ENCODE data around the gene TSSC4.
A peak's percentile ranks its signal among the peaks of the same experiment; 100 is the strongest.

TSSC4 gene

DNA sequence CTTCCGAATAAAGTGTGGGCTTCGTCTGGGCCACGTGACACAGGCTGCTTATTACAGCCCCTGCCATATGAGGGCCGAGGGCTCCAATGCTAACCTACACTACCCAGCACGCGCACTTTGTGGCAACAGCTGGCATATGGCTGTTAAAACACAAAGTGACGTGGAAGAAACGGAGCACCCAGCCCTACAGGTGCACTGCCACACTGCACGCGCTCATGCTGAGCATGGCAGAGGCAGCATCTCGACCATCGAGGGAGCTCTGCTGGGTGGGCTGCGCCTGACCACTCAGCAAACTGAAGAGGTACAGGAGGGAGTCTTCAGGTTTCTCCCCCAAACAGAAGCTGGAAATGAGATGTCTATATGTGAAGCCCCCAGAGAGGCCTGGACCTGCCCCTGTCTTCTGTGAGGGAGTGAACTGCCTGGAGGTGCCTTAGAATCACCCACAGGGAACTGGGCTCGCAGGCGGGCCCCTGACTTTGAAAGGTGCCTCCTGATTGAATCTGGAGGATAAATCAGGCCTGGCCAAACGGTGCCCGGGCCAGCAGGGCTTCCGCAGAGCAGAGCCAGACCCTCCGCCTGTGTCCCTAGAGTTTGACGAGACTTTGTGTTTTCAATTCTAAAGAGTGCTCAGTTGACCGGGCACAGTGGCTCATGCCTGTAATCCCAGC is 18.3 kb downstream of the TSSC4 start:
- DNase-seq (ENCODE audit: low spot score): no peak

DNA sequence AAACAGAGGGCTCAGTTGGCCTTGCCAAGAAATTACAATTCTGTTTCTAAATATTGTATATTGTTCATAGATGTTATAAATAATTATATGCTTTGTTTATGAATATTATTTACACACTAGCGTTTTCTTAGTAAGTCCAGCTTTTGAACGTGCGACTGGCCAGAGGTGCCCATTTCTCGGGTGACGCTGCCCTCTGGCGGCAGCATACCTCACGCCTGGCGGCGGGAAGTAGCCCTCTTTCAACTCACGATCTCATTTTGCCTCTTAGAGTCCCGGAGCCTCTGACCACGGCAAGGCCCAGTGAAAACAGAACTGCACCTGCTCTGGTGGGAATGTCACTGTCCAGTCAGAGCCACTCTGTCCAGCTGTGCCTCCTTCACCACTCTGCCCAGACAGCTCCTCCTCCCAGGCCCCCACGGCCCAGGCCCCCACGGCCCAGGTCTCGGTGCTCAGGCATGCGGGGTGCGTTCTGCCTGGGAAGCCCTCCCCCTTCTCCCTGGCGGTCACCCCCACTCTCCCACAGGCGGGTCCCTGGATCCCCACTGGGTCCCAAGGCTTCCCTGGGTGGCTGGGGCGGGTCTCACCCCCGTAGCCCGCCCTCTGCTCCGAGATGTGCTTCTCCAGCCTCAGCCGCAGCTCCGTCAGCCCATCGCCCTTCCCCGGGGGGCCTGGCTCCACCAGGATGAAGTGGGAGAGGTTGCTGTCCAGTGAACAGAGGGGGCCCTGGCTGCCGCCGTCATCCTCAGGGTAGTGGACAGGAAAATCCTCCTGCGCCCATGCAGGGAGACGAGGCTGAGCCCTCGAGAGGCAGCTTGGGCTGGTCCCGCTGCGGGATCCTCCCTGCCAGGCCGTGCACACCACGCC is 19.3 kb downstream of the TSSC4 start:
- peak; percentile 81 for DNase-seq (ENCODE audit: low spot score)

DNA sequence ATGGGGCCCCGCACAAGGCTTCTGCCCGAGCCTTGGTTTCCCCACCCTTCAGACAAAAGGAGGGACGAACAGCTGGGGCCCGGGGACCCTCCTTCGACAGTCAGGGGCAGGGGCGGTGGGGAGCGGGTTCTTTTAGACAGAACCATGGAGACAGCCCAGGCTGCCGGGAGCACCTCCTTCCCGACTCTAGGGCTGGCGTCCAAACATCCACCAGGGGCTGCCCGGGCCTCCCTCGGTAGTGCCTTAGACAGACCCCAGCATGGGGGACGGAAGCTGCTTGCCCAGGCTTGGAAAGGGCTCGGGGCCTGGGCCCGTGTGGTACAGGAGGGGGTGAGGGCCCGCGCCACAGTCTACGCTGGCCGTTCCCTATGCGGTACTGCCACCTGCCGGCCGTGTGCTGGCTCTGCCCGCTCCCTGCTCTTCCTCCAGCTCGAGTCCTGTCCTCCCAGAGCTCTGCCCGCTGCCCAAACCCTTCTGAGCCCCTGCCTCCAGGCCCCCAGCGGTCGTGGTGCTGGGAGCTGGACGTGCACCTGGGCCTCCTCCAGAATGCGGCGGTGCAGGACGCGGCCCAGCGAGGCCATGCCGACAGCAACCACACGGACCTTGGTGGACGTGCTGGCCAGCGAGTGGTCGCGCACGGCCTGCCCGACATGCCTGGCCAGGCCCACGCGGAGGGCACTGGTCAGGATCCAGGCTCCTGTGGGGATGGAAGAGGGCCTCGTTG is 20.1 kb downstream of the TSSC4 start:
- peak; percentile 82 for DNase-seq (ENCODE audit: low spot score)

DNA sequence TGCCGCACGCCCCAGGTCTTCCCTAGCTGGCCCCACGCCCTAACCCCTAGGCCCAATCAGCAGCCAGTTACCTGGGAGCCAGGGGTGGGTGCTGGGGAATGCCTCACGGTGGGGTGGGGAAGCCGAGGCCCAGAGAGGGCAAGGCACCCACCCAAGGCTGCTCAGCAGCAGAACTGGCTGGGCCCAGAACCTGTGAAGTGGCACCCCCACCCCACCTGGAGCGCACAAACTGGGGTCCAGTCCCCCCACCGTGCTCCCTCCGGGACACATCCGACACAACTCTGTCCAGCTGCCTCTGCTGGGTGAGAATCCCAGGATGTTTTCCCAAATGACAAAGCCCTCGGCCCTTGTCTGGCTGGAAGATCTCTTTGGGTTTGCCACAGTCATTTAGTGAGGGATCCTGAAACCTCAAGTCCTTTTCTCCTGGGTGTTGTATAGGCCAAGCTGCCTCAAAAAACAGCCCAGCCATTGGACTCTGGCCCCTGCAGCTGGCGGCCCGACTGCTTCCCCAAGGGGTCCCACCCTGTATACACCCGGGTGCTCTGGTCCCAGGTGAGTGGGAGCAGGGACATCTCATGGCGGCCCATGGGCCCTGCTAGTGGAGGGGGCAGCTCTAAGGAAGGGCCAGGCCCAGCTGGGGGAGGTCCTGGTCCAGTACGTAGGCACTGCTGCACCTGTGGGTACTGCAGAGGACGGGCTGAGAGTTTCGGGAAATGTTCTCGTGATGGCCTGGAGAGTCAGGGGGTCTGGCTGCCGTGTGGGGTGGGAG is 20.9 kb downstream of the TSSC4 start:
- DNase-seq (ENCODE audit: low spot score): no peak

DNA sequence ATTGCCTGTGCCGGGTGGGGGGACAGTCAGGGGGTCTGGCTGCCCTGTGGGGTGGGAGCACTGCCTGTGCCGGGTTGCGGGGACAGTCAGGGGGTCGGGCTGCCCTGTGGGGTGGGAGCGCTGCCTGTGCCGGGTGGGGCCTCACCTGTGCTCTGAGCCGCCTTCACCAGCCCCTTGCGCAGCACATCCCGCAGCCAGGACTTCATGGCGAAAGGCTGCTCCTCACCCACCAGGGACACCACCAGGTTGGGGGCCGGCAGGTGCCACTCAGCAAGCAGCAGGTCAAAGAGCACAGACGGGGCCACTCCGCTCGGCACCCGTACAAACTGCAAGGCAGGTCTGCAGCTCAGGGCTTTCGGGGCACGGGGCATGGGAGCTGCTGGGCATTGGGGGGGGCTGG is 21.4 kb downstream of the TSSC4 start:
- DNase-seq (ENCODE audit: low spot score): no peak

DNA sequence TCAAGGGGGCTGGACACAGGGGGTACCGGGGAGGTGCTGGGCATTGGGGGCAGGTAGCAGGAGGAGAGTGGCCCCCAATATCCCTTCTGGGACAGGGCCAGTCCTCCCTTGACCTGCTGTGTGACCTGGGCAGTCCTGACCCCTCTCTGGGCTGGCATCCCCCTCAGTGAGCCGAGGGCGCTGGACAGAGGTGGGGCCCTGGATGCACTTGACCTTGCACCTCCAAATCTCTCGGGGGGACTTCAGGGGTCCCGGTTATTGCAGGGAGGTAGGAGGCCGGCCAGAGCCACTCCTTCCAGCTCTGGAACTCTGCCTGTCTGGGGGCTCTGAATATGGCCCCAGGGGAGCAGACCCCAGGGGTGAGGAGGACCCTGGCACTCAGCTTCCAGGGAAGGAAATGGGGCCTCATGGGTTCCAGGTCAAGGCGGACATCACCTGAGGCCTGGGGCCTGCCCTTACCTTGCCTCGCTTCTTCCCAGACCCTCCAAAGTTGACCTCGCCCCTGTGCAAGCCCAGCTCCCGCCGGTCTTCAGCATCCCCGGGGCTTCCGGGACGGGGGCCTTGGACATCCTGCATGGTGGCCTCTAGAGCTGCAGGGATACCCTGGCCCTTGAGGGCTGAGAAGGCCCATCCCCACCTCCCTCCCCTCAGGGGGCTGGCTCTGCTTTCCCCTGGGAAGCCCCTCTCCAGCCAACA is 22.1 kb downstream of the TSSC4 start:
- DNase-seq (ENCODE audit: low spot score): no peak

DNA sequence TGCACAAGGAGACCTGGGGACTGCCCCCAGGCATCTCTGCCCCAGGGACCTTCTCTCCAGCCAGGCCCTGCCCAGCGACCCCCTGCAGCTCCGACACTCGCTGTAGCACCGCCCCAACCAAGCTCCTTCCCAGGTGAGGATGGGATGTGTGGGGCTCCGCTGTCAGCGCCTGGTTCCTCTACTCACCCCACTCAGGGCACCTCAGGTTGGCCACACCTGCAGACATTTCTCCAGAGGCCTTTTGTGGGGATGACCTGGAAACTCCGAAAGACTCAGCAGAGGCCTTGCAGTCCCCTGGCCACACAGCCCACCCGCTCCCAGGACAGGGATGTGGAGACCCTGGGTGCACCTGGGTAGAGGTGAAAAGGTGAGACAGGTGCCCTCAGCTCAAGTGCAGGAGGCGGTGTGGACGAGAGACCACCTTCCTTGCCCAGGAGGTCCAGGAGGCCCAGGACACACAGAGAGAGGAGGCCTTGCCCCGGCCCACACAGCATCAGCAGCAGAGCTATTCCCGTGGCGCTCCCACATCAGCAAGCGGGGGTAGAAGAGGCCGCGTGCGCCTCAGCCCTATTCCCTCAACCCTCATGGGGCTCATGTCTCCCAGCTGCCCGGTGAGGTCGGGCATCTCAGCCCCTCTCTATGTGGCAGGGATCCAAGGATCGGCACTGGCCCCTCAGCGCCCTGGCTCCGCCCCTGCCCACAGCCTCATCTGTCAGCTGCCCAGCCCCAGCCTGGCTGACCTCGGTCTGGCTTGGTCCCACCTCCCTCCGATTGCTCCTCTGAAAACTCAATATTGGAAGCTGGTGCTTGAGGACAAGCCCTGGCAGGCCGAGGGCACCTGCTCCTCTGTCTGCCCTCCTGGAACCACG is 22.8 kb downstream of the TSSC4 start:
- DNase-seq (ENCODE audit: low spot score): no peak

DNA sequence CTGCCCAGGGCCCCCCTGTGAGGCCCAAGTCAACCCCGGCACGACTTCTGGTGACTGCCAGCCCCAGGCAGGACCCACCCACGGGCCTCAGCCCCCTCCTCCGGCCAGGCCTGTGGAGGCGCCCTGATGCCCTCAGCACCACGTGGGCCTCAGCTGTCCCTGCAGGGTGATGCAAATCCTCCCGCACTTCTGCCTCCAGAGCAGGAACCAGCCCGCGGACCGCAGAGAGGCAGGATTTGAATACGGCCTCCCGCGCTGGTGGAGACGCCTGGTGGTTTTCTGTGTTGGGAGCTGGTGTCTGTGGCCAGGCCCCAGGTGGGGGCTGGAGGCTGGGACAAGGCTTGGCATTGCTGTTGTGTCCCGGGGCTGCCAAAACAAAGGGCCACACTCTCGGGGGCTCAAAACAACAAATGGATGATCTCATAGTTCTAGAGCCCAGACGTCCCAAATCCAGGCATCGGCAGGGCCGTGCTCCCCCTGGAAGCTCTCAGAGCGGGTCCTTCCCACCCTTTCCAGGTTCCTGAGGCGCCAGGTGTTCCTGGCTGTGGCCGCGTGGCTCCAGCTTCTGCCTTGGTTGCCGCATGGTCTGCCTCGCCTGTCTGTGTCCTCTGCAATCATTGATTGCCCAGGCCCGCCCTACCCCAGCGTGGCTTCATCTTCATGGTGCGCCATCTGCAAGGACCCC is 24.4 kb downstream of the TSSC4 start:
- no peak for DNase-seq (ENCODE audit: low spot score)

DNA sequence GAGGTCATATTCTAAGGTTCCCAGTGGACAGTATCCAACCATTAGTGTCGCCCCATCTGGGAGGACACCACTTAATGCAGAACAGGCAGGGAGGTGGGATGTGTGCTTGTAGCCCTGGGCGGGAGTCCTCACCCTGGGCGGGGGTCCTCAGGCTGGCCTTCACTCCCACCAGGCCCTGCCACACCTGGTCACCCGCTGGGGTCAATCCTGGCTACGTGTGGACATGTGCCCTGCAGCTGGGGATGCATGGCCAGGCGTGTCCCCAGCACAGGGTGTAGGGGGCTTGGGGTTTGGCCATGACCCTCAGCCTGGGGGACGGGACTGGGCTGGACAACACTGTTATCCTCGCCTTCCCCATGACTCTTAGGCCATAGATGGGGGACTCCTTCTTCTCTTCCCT is 25.0 kb downstream of the TSSC4 start:
- no peak for DNase-seq (ENCODE audit: low spot score)

DNA sequence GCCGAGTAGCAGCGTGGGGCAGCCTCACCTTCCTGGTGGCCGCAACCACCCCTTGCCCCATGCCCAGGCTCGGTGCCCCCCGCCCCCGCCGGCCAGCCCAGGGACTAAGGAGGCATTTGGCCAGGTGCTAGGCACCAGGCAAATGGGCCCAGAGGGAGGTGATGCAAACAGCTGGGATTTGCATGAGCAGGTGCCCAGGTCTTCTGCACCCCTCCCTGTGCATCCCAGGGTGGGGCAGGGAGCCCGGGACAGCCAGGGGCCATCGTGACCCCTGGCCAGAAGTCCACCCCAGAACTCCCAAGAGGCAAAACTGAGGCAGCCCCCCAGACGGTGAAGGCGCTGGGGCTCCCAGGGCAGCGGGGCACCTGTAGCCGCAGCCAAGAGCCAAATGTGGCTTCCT is 25.7 kb downstream of the TSSC4 start:
- DNase-seq (ENCODE audit: low spot score): no peak

DNA sequence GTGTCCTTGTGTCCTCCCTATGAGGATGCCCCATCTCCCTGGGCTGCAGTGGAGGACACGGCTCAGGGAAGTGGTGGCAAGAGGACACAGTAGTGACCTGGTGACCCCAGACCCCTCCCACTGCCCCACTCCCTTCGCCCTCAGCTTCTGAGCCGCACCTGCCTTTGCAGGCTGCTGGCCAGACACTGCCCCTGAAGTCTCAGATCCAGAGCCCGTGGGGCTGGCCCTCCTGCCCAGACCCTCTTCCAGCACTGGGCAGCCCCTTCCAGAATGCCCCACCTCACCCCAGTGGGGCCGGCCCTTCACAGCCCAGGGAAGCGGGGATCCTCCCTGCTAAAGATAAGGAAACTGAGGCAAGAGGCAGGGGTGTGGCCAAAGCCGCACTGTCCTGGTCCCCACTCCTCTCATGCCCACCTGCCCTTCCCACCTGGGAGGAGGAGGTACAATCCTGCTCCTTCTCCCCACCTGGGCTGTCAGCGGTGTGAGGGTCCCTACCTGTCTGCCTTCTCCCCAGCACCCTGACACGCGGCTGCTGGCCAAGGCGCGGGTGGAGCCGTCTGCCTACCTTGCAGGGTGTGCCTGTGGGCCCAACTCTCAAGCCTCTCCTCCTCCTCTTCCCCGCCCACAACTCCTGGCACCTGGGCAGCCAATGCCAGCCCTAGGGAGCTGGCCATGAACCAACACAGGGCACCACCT is 26.4 kb downstream of the TSSC4 start:
- DNase-seq (ENCODE audit: low spot score): no peak

DNA sequence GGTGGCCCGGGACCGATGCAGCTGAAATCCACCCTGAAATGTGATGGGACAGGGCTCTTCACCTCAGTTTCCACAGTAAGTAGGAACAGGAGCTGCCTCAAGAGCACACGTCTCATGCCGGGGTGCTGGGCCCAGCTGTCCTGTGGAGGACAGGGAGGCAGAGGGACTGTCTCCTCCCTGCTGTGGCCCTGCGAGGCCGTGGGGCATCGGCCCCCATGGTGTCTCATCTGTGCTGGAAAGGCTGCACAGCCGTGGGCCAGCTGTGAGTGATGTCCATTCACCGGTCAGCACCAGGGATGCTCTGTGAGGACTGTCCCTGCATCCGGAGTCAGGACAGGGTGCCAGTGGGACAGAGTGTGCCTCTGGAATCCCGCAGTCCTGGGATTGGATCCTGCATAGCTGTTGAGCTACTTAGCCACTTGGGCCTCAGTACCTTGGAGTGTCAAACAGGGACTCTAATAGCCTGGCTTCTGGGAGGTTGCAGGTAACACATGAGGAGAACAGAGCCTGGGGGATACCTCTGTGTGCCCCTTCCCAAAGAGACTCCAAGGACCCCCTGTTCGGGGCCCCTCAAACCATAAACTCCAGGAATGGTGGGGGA is 27.3 kb downstream of the TSSC4 start:
- no peak for DNase-seq (ENCODE audit: low spot score)

DNA sequence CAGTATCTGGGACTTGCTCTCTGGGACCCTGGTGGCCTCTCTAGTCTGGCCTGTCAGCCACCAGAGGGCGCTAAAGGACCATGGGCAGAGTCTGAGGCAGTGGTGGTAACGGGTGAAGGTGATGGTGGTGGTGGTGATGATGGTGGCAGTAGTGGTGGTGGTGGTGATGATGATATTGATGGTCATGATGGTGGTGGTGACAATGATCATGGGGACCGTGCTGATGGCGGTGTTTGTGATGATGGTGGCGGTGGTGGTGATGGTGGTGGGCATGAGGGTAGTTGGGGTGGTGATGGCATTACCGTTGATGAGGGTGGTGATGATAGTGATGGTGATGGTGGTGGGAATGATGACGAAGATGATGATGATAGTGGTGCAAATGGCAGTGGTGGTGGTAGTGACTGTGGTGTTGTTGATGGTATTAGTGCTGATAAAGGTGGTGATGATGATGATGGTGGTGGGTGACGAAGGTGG is 27.8 kb downstream of the TSSC4 start:
- DNase-seq (ENCODE audit: low spot score): peak; percentile 29

DNA sequence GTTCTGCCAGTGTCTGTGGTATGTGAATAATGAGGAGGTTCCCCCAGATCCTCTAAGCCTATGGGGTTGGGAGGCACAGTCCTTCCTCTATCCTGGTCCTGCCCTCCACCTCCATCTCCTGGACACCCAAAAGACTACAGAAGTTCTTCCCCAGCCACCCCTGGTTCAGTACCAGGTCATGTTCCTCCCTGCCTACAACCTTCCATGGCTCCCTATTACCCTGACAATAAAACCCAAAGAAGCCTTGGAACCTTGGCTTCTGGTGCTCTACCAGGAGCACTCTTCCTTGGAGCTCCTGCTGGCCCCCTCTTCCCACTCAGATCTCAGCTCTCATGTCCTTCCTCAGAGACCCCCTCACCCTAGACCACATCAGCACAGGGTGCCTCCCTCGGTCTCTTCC is 30.8 kb downstream of the TSSC4 start:
- no peak for DNase-seq (ENCODE audit: low spot score)

DNA sequence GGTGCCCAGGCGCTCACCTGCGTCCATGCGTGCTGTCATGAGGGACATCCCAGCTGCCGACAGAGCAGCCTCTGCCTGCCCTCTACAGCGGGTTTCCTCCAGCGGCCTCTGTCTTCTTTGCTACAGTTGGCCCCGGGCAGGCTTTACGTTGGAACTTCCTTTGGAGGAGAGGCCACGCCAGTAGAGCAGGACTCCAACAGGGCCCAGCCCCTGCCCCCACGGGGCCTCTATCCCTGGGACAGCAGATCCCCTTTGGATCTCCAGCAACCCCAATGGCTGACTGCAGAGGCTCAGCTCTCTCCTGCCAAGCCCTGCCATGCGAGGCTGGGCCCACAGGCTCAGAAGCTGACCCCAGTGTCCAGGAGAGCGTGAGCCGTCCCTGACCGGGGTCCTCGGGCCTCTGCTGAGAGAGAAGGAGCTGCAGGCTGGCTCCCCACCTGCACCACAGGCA is 31.6 kb downstream of the TSSC4 start:
- no peak for DNase-seq (ENCODE audit: low spot score)

DNA sequence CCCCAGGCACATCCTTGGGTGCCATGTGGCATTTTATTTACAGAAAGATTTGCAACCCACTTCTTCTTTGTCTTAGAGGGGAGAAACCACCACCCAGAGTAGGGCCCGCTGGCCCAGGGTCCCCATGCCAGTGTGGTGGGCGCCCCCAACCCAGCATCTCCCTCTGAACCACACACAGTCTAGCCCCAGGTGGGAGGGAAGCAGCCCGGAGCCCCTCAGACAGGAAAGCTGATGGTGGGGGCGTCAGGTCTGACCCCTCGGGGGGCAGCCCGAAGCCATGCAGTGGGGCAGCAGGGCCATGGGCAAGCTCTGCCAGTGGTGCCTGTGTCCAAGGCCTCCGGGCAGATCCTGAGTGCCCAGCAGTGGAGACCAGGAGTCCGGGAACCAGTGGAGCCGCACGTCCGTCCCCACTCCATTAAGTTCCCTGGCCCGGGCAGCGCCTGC is 32.1 kb downstream of the TSSC4 start:
- DNase-seq (ENCODE audit: low spot score): no peak

DNA sequence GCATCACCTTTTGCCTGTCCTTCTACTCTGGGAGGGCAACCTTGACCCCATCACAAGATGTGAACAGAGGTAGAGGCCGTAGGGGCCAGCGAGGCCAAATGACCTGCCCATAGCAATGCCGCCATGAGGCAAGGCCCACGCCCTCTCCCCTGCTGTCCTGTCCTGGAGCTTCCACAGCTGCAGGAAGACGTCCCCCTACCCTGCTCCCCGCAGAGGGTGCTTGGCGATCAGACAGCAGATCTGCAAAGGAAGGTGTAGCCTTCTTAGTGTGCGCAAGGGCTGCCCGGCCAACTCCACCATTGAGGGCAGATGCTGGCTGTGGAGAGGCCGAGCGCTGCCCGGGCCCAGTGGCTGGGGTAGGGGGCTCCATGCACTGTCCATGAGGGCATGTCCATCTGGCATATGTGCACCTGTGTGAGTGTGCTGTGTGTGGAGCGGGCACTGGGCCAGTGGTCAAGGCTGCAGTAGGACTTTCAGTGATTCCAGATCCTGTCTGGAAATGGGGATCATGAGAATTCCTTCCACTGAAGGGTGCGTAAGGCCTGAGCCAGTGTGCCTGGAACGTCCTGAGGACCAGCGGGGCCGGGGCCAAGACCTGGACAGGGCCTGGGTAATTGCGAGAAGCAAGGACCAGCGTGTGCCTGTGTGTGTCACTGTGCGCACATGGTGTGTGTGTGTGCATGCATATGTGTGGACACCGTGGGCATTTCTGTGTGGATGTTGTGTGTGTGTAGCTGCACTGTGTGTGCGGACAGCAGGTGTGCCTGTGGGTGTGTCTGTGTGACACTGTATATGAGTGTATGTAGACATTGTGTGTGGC is 32.8 kb downstream of the TSSC4 start:
- DNase-seq (ENCODE audit: low spot score): no peak

DNA sequence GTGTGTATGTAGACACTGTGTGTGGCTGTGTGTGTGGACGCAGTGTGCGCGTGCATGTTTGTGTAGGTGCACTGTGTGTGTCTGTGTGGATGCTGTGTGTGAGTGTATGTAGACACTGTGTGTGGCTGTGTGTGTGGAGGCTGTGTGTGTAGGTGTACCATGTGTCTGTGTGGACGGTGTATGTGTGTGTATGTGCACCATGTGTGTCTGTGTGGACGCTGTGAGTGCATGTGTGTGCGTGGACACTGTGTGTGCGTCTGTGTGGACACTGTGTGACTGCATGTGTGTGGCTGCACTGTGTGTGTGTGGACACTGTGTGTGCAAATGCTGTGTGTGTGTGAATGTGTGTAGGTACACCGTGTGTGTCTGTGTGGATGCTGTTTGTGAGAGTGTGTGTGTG is 33.5 kb downstream of the TSSC4 start:
- no peak for DNase-seq (ENCODE audit: low spot score)
